MV-4-11 (cell line): Measurements from ENCODE around the gene PDE2A.
A peak's percentile ranks its signal among the peaks of the same experiment; 100 is the strongest.

Source experiments
- DNase-seq: peaks from one replicate; lab custom pipeline; 2025; lab: John Stamatoyannopoulos, UW

Gene PDE2A

DNA sequence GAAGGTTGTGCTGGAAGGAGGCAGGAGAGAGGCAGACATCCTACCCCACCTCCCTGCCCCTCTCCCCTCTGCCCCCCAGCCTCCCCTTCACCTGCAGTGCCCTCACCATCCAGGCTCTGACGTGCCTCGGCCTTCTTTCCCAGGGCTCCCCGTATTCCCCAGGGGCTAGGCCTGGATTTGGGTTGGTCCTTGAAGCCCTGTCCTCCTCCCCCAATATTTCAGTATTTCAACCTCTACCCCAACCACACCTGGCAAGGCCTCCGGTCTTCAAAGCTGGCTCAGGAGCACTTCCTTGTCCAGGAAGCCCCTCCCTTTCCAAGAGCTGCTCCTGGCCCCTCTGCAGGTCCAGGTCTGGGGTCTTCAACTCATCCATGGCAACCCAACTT is 8.6 kb upstream of the PDE2A start:
- DNase-seq, result no peak

DNA sequence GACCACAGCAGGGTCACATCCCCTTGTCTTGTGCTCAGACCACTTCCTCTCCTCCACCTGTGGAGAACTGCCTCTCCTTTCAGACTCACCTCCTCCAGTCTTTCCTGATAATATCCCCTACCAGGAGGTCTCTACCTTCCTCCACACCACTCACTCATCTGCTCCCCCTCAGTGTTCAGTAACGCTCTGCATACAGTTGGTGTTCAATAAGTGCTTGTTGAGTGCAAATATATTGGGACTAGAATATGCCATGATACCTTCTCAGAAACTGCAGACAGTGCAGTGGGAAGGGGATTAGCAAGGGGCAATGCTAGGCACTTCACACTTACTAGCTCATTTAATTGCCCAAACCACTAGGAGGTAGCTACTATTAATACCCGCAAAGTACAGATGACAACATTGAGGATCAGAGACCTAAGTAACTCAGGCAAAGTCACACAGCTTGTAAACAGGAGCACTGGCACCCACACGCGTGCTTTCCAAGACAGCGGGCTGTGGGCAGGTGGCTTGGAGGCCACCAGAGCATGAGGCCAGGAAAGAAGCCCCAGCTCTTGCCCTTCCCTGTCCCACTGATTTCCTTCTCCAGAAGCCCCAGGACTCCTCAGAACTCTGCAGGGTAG is 8.1 kb upstream of the PDE2A start:
- DNase-seq, result no peak

DNA sequence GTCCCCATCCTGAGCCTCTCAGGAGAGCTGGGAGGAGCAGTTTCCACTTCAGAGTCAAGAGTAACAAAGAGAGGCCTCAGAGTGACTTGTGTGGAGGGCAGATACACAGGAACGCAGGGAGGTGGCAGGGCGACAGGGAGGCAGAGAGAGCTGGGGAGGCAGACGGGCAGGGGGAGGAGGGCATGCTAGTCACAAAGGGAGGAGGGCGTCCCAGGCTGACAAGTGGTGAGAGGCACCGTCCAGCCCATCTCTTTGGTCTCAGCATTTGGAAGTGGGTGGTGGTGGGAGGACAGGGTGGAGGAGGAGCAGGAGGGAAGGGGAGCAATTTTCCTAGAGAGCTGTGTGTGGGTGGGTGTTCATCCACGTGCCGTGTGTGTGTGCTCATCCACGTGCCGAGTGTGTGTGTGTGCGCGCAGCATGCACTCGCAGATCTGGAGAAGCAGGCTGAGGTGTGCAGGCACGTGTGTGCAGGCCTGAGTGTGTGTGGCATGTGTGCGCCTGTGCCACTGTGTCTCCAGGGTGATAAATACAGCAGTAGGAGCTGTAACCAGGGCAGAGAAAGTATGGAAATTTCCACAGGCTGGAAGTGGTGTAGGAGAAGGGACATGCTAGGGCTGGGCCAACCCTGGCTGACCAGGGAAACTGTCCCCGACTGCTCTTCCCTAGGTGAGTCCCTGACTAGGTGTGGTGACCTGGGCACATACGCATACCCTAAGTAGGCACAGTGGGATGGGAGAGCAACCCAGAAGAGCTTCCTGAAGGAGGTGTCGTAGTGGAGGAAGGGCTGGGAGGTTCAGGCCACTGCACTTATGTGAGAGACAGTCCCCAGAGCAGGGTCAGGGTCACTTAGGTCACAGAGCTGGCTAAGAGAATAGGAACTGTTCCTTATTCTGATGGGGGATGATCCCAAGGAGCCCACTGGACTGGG is 7.3 kb upstream of the PDE2A start:
- DNase-seq, result no peak

DNA sequence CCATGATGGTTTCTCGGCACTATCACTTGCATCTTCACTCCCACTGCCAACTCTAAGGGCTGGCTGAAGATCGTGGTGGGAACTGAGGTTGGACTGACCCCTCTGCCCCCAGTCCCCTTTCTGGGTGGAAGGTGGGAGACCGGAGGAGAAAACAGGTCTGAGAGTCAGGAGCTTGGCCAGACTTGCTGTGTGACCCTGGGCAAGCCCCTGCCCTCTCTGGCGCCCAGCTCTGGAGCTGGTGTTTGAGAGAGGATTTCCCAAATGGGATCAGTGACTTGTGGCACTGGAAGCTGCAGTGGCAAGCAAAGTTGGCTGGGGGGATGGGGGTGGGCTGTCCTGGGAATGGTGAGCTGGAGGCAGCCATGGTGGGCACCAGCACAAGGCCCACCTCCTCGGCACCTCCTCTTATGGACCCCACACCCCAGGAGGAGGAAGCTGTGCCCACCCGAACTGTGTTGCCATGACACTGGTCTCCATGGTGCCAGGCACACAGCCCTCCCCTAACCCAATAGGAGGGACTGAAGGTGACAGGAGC is 6.5 kb upstream of the PDE2A start:
- no peak for DNase-seq

DNA sequence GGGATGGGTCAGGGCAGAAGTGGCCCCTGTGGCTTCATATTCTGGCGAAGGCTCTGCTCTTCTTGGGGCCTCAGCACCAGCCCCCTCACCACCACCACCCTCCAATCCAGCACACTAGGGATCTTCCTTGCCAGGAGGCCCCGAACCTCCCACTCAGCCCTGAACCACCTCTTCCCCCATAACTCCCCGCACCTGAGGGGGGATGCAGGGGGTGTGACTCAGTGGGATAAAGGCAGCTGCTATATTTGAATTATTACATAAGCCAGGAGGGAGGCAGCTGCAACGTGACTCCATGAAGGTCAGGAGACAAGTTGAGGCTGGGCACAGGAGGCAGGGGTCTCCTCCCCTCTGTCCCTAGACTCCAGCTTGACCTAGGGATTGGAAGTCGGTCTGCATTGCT is 5.6 kb upstream of the PDE2A start:
- no peak for DNase-seq

DNA sequence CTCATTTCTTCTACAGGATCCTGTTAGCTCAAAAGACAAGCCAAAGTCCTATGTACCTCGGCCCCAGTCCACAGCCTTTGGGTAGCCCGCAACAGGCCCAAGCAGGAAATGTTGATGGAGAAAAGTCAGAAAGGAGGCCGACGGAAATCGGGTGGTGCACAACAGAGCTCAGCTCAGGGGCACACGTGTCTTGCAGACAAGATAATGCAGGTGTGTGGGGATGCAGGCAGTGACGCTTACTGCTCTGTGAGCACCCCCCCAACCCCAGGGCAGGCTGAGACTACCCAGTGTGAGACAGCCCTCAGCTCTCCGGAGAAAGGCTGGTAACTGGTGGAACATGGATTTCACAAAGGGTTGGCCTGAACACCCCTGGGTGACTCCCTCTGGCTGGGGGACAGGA is 4.3 kb upstream of the PDE2A start:
- no peak for DNase-seq

DNA sequence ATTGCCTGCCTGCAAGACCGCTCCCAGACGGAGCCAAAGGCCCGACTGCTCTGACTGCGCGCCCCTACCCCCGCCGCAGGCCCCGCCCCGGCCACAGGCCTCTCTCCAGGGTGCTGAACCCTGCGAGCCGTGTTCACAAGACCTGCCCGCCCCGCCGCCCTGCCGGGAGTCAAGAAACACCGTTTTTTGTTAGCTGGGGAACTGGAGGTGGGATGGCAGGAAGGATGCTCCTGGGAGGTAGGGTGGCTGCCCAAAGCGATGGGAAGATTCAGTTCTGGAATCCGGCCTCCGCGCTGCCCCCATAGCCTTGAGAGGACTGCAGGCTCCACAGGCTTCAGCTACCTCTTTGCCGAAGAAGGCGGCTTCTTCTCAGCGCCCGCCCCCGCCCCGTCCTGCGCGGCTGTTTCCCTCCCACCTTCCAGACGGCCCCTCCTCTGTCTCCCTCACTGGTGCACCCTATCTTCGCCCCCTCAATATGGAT is 2.7 kb upstream of the PDE2A start:
- DNase-seq, result peak; percentile 35

DNA sequence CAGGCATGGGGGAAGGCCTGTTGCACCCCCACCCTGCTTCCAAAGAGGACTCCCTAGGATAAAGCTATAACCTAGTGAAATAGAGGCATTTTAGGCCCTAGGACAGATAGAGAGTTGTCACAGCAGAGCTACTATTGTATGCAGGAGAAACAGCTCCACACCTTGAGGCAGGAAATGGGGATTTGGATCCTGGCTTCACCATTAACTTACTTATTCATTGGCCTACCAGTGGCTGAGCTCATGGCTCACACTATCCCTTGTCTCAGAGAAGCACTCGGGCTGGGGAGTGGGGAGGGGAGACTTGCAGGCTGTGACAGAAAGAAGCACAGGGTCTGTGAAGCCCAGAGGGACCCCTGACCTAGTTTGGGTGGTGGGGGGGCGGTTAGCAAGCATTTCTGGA is 999 bp upstream of the PDE2A start:
- no peak for DNase-seq

DNA sequence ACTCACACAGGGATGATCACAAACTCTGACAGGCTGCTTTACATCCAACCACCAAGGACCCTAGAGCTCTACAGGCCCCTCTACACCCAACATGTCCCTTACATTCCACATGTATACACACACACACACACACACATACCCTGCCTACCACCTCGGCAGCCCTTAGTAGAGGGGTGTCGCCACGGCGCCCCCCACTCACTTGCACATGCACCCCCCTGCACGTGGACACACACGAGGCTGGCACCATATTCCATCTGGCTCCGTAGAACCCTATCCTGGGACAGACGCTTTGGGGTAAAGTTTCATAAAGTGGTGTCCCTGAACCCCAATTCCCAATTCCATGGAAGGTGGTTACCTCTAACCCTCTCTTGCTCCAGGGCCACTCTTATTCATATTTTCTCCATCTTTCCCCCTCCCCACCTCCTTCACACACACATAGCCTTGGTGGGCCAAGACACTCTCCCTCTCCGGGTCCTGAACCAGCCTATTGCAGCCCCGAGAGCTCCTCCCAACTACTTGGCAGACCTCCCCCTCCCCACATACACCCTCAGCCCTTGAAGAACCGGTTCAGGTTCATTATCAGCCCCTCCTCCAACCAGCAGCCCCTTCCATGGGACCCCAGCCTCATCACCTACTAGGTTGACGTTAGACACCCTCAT is 809 bp downstream of the PDE2A start:
- DNase-seq, result no peak

DNA sequence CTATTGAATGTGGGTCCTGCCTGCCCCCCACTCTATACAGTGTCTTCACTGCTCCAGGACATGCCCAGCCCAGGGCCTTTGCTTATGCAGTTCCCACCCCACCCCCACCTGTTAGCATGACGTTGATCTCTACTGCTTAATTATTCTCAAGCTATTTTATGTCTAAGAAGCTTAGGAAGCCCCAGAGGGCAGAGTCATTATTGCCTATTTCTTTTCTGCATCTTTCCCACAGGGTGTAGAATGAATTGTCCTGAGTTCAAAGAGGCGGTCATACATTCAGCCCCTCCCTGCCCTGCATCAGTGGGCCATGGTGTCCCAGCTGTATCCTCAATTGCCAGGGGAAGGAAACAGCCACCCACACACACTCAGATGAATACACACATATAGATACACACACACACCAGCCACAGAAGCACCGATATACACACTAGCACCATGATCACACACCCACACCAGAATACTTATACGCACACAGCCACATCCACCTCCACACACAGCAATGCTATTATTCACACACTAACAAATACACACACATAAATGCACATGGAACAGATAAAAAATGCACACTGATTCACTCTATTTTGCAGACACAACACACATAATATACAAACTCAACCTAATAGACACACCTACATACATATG is 1.5 kb downstream of the PDE2A start:
- DNase-seq, result no peak

DNA sequence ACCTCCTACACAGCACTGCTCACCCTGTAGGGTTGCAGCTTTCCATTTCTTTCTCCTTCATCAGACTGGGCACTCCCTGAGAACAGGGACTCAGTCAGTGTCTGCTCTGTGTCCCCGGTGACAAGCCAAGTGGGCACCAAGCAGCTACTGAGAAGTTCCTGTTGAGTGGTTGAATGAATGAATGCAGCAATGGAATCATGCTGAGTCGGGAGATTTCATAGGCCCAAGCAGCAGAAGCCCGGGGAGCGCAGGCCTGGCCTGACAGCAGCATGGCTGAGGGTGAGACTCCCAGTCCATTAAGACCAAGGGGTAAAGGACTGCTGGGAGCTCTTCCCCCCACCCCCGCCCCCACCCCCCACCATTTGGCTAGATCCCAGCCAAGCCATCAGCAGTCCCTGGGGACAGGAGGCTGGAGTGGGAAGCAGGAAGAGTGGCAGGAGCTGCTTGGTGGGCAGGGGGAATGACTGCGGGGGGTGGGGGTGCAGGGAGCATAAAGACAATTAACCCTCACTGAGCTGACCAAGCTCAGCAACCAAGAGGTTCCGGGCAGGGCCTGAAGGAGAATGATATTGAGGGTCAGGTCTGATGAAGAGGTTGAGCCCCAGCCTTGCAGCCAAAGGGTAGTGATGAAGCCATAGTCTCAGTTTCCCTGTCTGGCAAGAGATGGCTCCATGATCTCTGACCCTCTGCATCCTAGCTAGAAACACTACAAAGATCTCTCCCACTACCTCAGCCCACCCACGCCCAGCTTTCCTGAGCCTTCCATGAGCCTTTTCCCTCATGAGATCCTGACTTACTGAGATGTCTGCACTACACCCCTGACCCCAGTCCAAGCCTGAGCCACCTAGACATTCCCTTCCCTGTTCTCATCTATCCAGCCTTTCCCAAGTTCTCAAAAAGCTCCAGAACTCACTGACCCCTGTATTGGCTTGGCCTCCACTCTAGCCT is 2.8 kb downstream of the PDE2A start:
- no peak for DNase-seq

DNA sequence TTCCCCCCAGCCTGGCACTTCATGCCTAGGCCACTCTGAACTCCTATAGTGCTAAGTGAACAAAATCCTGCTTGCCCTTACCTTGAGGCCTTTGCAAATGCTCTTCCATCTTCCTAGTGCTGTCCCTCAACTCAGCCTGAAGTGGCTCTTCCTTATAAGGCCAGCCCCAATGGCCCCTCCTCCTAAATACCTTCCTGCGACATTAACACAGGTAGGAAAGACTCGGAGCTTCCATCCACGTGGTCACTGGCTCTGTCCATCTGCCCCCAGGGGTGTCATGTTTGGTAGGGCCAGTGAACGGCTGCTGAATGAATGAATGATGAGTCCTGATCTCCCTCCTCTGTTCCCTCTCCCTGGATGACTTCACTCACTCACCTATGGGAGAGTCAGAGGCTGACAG is 4.2 kb downstream of the PDE2A start:
- DNase-seq, result no peak

DNA sequence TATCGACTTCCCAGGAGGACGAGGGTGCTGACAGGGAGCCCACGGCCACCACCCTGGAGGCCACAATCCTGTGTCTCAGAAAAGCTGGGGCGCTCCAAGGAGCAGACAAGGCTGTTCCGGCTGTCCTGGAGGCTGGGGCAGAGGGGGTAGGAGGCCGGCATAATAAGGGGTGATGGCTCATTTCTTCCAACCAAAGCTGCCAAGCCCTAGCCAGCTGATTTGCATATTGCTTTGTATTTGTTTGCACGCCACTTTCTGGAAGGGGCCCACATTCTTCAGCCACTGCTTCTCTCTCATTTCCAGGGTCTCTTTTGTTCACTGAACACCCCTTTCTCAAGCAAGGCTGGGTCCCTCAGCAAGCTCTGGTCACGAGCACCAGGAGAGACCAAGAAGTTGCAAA is 4.7 kb downstream of the PDE2A start:
- no peak for DNase-seq

DNA sequence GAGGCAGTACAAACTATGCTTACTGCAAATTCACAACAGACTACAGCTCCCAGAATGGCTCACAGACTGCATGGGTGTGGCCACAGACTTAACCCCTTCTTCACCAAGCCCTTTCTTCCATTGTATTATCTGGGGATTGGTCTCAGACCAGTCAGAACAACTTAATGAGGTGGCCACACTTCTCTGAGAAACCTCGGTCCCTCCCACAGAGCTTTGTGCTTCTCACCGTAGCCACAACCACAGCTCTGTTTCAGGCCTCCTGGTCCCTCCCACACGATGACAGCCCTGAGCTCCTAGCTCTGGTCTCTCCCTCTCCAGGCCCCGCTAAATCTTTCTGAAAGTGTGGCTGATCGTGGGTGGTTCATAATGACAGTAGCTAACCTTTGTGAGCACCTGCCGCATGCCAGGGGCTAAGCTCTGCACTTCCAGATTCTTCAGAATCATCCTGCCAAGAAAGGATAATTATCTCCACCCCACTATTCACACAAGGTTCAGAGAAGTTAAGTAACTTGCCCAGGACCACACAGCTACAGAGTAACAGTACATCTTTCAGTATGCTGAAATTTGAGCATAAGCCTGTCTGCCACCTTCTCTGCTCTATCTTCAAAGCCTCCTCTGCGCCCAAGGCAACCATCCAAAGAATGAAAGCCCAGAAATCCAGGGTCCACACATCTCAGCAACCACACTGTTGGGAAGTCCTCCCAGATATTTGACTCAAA is 5.4 kb downstream of the PDE2A start:
- peak; percentile 43 for DNase-seq

DNA sequence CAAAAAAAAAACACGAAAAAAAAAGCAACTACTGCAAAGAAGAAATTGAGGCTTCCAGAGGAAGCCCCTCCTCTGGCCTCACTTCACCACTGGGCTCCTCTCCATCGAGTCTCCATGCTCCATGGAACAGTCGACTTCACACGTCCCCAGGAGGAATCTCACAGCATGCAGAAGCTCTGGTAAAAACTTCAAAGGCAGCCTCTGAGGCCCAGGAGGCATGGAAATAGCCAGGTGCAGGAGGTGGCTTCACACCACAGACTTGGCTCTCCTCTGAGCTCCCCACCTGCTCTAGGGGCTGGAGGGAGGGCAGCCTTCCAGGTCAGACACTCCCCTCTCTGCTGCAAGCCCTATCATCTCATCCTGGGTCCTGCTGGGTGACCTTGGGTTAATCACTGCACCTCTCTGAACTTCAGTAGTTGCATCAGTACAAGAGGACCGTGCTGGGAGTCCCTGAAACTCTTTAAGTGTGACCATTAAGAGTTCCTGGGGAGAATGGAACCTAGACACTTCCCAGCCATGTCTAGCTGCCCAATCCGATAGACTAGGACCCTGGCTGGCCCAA is 8.2 kb downstream of the PDE2A start:
- DNase-seq, result no peak

DNA sequence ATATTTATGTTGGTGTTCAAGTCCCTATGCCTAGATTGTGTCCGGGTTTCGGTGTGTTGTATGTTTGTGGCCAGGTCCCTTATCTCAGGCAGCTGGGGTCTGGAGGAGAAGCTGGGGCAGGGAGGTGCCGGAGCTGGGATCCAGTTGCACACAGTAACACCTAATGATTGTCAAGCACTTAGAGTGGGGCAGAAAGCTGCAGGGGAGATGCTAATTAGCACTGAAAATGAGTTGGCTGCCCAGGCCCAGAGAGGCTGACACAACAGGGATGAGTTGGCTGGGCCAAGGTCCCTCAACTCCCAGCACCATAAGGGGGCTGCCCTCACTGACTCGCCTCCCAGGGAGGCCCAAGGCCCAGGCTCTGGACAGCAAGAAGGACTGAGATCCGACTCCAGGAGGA is 12.2 kb downstream of the PDE2A start:
- DNase-seq, result no peak

DNA sequence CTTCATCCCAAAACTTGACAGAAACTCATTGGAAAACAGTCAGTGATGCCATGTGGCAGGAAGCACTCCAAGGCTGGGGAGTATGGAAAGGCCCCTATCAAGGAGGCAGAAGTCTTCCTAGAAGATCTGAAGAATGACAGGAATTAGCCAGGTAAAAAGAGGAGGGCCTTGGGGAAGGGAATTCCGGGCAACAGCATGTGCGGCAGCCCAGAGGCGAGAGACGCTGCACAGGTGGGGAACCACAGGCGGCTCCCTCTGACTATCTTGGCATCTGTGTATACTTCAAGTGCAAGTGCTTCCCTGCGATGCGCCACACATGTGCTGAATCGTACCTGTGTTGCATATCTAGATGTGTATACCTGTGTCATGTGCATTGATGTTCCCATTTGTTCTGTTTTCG is 12.7 kb downstream of the PDE2A start:
- no peak for DNase-seq

DNA sequence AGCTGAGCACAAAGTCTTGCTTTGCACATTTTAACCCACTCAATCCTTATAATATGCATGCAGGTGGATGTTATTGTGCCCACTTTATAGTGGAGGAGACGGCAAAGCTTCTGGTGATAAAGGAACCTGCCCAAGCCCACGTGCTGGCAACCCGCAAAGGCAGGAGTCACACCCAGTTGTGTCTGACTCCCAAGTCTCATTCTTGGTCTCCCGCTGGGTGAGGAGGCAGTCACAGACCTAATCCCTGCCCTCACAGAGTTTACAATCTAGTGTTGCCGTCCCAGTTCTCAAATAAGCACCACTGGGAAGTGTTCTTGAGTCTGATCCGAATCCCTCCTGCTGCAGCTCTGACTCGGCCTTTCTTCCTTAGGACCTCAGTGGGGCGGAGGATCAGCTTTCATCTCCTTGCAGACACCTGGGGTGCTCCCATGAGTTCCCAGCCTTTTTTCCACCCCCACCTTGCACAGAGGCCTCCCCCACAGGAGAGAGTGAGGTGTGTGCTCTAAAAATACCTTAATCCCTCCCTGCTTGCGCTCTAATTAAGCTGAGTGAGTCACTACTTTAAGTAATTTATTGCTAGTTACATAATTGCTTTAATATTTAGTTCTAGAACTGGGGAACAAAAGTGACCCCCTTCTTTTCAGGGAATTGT is 15.1 kb downstream of the PDE2A start:
- DNase-seq, result no peak

DNA sequence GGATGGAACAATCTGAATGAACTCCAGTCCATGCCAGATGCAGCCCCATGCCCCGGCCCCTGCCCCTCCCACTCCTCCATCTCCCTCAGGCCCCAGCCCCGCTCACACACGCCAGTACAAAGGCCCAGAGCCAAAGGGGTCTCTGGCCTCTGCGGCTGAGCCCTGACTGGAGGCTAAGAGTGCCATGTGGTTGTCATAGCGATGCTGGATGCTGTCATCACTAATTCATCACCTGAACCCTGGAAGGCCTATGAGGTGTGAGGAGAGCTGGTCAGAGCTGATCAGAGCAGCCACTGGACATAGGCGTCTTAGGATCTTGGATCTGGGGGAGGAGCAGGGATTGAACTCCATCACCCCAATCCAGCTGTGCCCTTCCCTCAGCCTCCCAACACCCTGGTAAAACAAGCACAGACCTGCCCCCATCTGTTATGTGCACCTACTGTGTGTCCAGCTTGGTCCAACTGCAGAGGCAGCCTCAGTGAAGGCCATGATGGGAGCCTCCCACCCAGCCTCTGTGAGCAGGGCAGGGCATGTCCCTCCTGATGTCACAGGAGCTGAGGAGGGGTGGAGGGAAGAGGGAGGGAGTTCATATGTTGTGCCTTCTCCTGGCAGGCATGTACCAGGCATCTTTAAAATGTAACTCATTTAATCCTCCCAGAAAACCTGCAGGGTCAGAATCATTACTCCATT is 16.7 kb downstream of the PDE2A start:
- no peak for DNase-seq
